ENCODE results near the gene PAPOLB.

Gene PAPOLB

GRCh38 chr7:4833176-4833575 is 28.7 kb downstream of the PAPOLB start:
- ATAC-seq (replicated peaks) (no peak), DNase-seq (no peak)
- peaks cover 0 to 4% of the 10 kb centered on the region in 2 donors for H3K27me3 Mint-ChIP-seq
- peaks cover 0 to 4% of the 10 kb centered on the region in 2 donors for H3K4me1 Mint-ChIP-seq
- no peak overlapping the region for H3K4me3 Mint-ChIP-seq
- H3K27ac Mint-ChIP-seq = no peak overlapping the region
- H3K9me3 Mint-ChIP-seq = peaks cover 2 to 7% of the 10 kb centered on the region in 2 donors
- H3K36me3 Mint-ChIP-seq = peaks cover 0 to 5% of the 10 kb centered on the region in 2 donors

- Mint-ChIP-seq H3K27ac (no peak overlapping the region), H3K36me3 (peaks cover 0 to 5% of the 10 kb centered on the region in 2 donors), H3K4me1 (peaks cover 0 to 4% of the 10 kb centered on the region in 2 donors), H3K27me3 (peaks cover 0 to 4% of the 10 kb centered on the region in 2 donors), H3K9me3 (peaks cover 2 to 7% of the 10 kb centered on the region in 2 donors), H3K4me3 (no peak overlapping the region)
- DNase-seq = no peak
- ATAC-seq (replicated peaks) = no peak
These were observed 29.1 kb downstream of the PAPOLB start for GRCh38 chr7:4832711-4833110.

GRCh38 chr7:4831723-4832495 is 29.9 kb downstream of the PAPOLB start:
- ATAC-seq (replicated peaks) (no peak), DNase-seq (no peak)
- Mint-ChIP-seq H3K27ac (no peak overlapping the region), H3K27me3 (no peaks in the 10 kb centered on the region), H3K36me3 (peaks cover 0 to 5% of the 10 kb centered on the region in 2 donors), H3K9me3 (peaks cover 2 to 7% of the 10 kb centered on the region in 2 donors), H3K4me1 (peaks cover 0 to 4% of the 10 kb centered on the region in 2 donors), H3K4me3 (no peak overlapping the region)

- Mint-ChIP-seq H3K4me1 (peaks cover 0 to 4% of the 10 kb centered on the region in 2 donors), H3K27ac (peak overlapping the region; percentile 42), H3K27me3 (peaks cover 0 to 3% of the 10 kb centered on the region in 2 donors), H3K4me3 (no peak overlapping the region), H3K9me3 (peaks cover 2 to 7% of the 10 kb centered on the region in 2 donors), H3K36me3 (peaks cover 0 to 5% of the 10 kb centered on the region in 2 donors)
- DNase-seq = peak; percentile 34
- peak; percentile 81 to 87 for ATAC-seq (replicated peaks)
These were observed 31.7 kb downstream of the PAPOLB start for GRCh38 chr7:4830176-4830575.

GRCh38 chr7:4828720-4829383 is 33.0 kb downstream of the PAPOLB start:
- H3K36me3 Mint-ChIP-seq = peaks cover 0 to 5% of the 10 kb centered on the region in 2 donors
- H3K9me3 Mint-ChIP-seq = peaks cover 2 to 7% of the 10 kb centered on the region in 2 donors
- H3K4me3 Mint-ChIP-seq = no peak overlapping the region
- peaks cover 0 to 4% of the 10 kb centered on the region in 2 donors for H3K4me1 Mint-ChIP-seq
- peaks cover 4 to 11% of the 10 kb centered on the region in 2 donors for H3K27me3 Mint-ChIP-seq
- H3K27ac Mint-ChIP-seq = no peak overlapping the region
- DNase-seq (no peak), ATAC-seq (replicated peaks) (no peak)

GRCh38 chr7:4825081-4825480 is 36.7 kb downstream of the PAPOLB start:
- no peak for ATAC-seq (replicated peaks)
- DNase-seq = no peak
- H3K4me1 Mint-ChIP-seq = peaks cover 0 to 2% of the 10 kb centered on the region in 2 donors
- H3K4me3 Mint-ChIP-seq = no peak overlapping the region
- peaks cover 0 to 3% of the 10 kb centered on the region in 2 donors for H3K36me3 Mint-ChIP-seq
- no peak overlapping the region for H3K27ac Mint-ChIP-seq
- H3K27me3 Mint-ChIP-seq = peaks cover 11 to 15% of the 10 kb centered on the region in 2 donors
- peaks cover 2 to 6% of the 10 kb centered on the region in 2 donors for H3K9me3 Mint-ChIP-seq

GRCh38 chr7:4824120-4824775 is 37.6 kb downstream of the PAPOLB start:
- Mint-ChIP-seq H3K27ac (no peak overlapping the region), H3K36me3 (no peaks in the 10 kb centered on the region), H3K9me3 (no peaks in the 10 kb centered on the region), H3K4me1 (no peaks in the 10 kb centered on the region), H3K4me3 (no peak overlapping the region), H3K27me3 (peaks cover 19% of the 10 kb centered on the region in 2 donors)
- ATAC-seq (replicated peaks) (no peak), DNase-seq (no peak)

- H3K4me3 Mint-ChIP-seq = no peak overlapping the region
- H3K36me3 Mint-ChIP-seq = no peaks in the 10 kb centered on the region
- DNase-seq (no peak), ATAC-seq (replicated peaks) (no peak)
- no peaks in the 10 kb centered on the region for H3K9me3 Mint-ChIP-seq
- H3K27me3 Mint-ChIP-seq = peaks cover 19 to 23% of the 10 kb centered on the region in 2 donors
- no peak overlapping the region for H3K27ac Mint-ChIP-seq
- no peaks in the 10 kb centered on the region for H3K4me1 Mint-ChIP-seq
These were observed 38.2 kb downstream of the PAPOLB start for GRCh38 chr7:4823441-4824119.

GRCh38 chr7:4822677-4823076 is 39.2 kb downstream of the PAPOLB start:
- Mint-ChIP-seq H3K9me3 (no peaks in the 10 kb centered on the region), H3K4me1 (no peaks in the 10 kb centered on the region), H3K27me3 (peaks cover 20 to 23% of the 10 kb centered on the region in 2 donors), H3K36me3 (no peaks in the 10 kb centered on the region), H3K4me3 (no peak overlapping the region), H3K27ac (no peak overlapping the region)
- DNase-seq (no peak), ATAC-seq (replicated peaks) (no peak)

- no peaks in the 10 kb centered on the region for H3K36me3 Mint-ChIP-seq
- H3K4me3 Mint-ChIP-seq = no peak overlapping the region
- ATAC-seq (replicated peaks) = no peak
These were observed 40.8 kb downstream of the PAPOLB start for GRCh38 chr7:4820967-4821471.

GRCh38 chr7:4820405-4820966 is 41.3 kb downstream of the PAPOLB start:
- H3K36me3 Mint-ChIP-seq = no peaks in the 10 kb centered on the region
- H3K4me3 Mint-ChIP-seq = no peak overlapping the region
- no peak overlapping the region for H3K27ac Mint-ChIP-seq
- DNase-seq = no peak
- ATAC-seq (replicated peaks) = no peak
- H3K9me3 Mint-ChIP-seq = no peaks in the 10 kb centered on the region
- H3K4me1 Mint-ChIP-seq = no peaks in the 10 kb centered on the region
- H3K27me3 Mint-ChIP-seq = peaks cover 29 to 39% of the 10 kb centered on the region in 2 donors

More at GRCh38 chr7:4820967-4821471, 40.8 kb downstream of the PAPOLB start:
- H3K4me1 Mint-ChIP-seq = no peaks in the 10 kb centered on the region
- H3K9me3 Mint-ChIP-seq = no peaks in the 10 kb centered on the region
- H3K27ac Mint-ChIP-seq = no peak overlapping the region
- peaks cover 26 to 34% of the 10 kb centered on the region in 2 donors for H3K27me3 Mint-ChIP-seq
- no peak for DNase-seq

- Mint-ChIP-seq H3K4me1 (peaks cover 0 to 1% of the 10 kb centered on the region in 2 donors), H3K9me3 (no peaks in the 10 kb centered on the region), H3K4me3 (no peak overlapping the region), H3K27ac (no peak overlapping the region), H3K36me3 (no peaks in the 10 kb centered on the region), H3K27me3 (peaks cover 29 to 39% of the 10 kb centered on the region in 2 donors)
- ATAC-seq (replicated peaks) (no peak), DNase-seq (no peak)
These were observed 42.0 kb downstream of the PAPOLB start for GRCh38 chr7:4819560-4820404.

All from stimulated activated naive B cell treated with anti-CD40 and anti-IgM and Interleukin-4, amounts not matched to agents 10 μg/mL and 1 μg/mL and 100 μg/mL, for 72 hours (primary cell).